Stimulated activated naive CD8-positive, alpha-beta T cell treated with anti-CD3 and anti-CD28 coated beads, Interleukin-15, Interleukin-2, amounts not matched to agents 100 U/mL and 50 U/mL, for 24 hours (primary cell): ENCODE measurements around the gene G6PC3.

Experiments
- ATAC-seq: fragments of 150-1000 bp; cut with Tn5 transposase; one replicate; pipeline ENCODE4 v1.10.0; 2021
- DNase-seq: peaks from one replicate; pipeline ENCODE4 v3.0.0; 2021

Gene G6PC3

GRCh38 chr17:44121997-44122815 is 51.7 kb downstream of the G6PC3 start:
- DNase-seq (no peak), ATAC-seq (no peak)

- ATAC-seq = no peak
- DNase-seq = peak; percentile 31
Observed at GRCh38 chr17:44122816-44123355, 52.4 kb downstream of the G6PC3 start.

- peak; percentile 96 for ATAC-seq
- DNase-seq = peak; percentile 97
Observed at GRCh38 chr17:44123356-44124117, 53.0 kb downstream of the G6PC3 start, which contains the start of gene HDAC5. HDAC5 (minus strand) TSS chr17:44123641; CDS start chr17:44117515, 6,126 bp downstream.

- no peak for DNase-seq
- no peak for ATAC-seq
Observed at GRCh38 chr17:44124118-44124438, 53.5 kb downstream of the G6PC3 start.
